Measurements from ENCODE around the gene UBL7.
"Not testable (repeated sequence)": the region's sequence is repeated elsewhere in the genome, so short reads cannot be mapped to it uniquely, and the experiment has no call there.

GRCh38 chr15:74480364-74480763 lies 19.4 kb upstream of the UBL7 start:
- TF ChIP-seq POLR2A, POLR2AphosphoS5, TAF1 (IDR thresholded peaks at IDR 0.05; ENCODE audit: low read depth, low read length): not testable (repeated sequence)
